HG02970 (cell line): ENCODE data around the gene UPK1A.
"Not testable (repeated sequence)": the region's sequence is repeated elsewhere in the genome, so short reads cannot be mapped to it uniquely, and the experiment has no call there.

Source experiments
- ATAC-seq: cut with Tn5 transposase; IDR thresholded peaks from one replicate; pipeline ENCODE4 v1.9.1; 2021; ENCODE audit warnings: mild to moderate bottlenecking, moderate library complexity, moderate number of reproducible peaks; ENCODE audit not compliant: unreplicated experiment, low FRiP score

Gene UPK1A

GRCh38 chr19:35675589-35676140 lies 9.3 kb downstream of the UPK1A start:
- no peak for ATAC-seq

GRCh38 chr19:35689836-35690235 lies 23.5 kb downstream of the UPK1A start:
- ATAC-seq, result no peak

GRCh38 chr19:35691106-35691505 lies 24.8 kb downstream of the UPK1A start:
- not testable (repeated sequence) for ATAC-seq

- ATAC-seq, result no peak
These were observed 25.7 kb downstream of the UPK1A start for GRCh38 chr19:35692010-35692409.

- ATAC-seq, result peak; percentile 9
These were observed 27.1 kb downstream of the UPK1A start for GRCh38 chr19:35693422-35693821.

- peak; percentile 61 for ATAC-seq
These were observed 27.7 kb downstream of the UPK1A start for GRCh38 chr19:35693835-35694599.

GRCh38 chr19:35695895-35696422 lies 29.6 kb downstream of the UPK1A start:
- ATAC-seq, result no peak

- ATAC-seq, result no peak
These were observed 30.5 kb downstream of the UPK1A start for GRCh38 chr19:35696835-35697234.

GRCh38 chr19:35702223-35703012 lies 36.1 kb downstream of the UPK1A start:
- peak; percentile 88 for ATAC-seq

GRCh38 chr19:35703343-35703742 lies 37.0 kb downstream of the UPK1A start:
- ATAC-seq, result no peak

GRCh38 chr19:35704218-35704617 lies 37.9 kb downstream of the UPK1A start, which contains the start of gene ZBTB32:
TSS of gene ZBTB32 (plus strand) at chr19:35704558. CDS start at chr19:35714627, 10,069 bp downstream.
- ATAC-seq, result no peak

GRCh38 chr19:35708391-35708790 lies 42.1 kb downstream of the UPK1A start:
- no peak for ATAC-seq

GRCh38 chr19:35710784-35711723 lies 44.7 kb downstream of the UPK1A start:
- peak; percentile 37 for ATAC-seq

- no peak for ATAC-seq
These were observed 46.5 kb downstream of the UPK1A start for GRCh38 chr19:35712567-35713505.

GRCh38 chr19:35713506-35713850 lies 47.2 kb downstream of the UPK1A start:
- ATAC-seq, result no peak

- no peak for ATAC-seq
These were observed 47.7 kb downstream of the UPK1A start for GRCh38 chr19:35713904-35714495.

GRCh38 chr19:35714601-35715354 lies 48.5 kb downstream of the UPK1A start:
- ATAC-seq, result no peak

GRCh38 chr19:35715355-35715809 lies 49.1 kb downstream of the UPK1A start:
- ATAC-seq, result no peak
